Kidney (tissue), 14 donors: ENCODE measurements around the gene MOXD1. TPM values are rescaled to one million over a fixed set of nuclear protein-coding genes. Genes with fewer than 3 reads are reported as not detected.

Experiments
- DNase-seq, 5 donors: peaks; one replicate each; pipeline ENCODE4 v3.0.0-alpha.2; 2013 to 2020
- FAIRE-seq: peaks from 2 replicates; lab custom pipeline; 2012; peaks lifted over from hg19 to GRCh38; lab: Jason Lieb, UNC
- H3K27ac ChIP-seq, 2 donors: one replicate each; pipeline ENCODE4 v1.7.0; 2013; ENCODE audit warnings: low read depth in 2 of 2, low read length in 2 of 2, inconsistent platforms in 1 of 2
- H3K27me3 ChIP-seq: one replicate; pipeline ENCODE4 v1.7.1; 2013; ENCODE audit warnings: low read length, inconsistent platforms; ENCODE audit not compliant: control insufficient read depth, insufficient read depth
- H3K36me3 ChIP-seq, 3 donors: one replicate each; pipeline versions ENCODE4 v1.7.0 to v1.7.1; 2013; ENCODE audit warnings: low read length in 3 of 3, control low read depth in 1 of 3, inconsistent platforms in 1 of 3; ENCODE audit not compliant: insufficient read depth in 3 of 3, control insufficient read depth in 2 of 3
- H3K4me1 ChIP-seq, 3 donors: one replicate each; pipeline versions ENCODE4 v1.7.0 to v1.7.1; 2013; ENCODE audit warnings: low read length in 3 of 3, inconsistent platforms in 1 of 3, low read depth in 1 of 3; ENCODE audit not compliant: control insufficient read depth in 2 of 3, insufficient read depth in 2 of 3
- H3K4me3 ChIP-seq, 3 donors: one replicate each; pipeline versions ENCODE4 v1.7.0 to v1.8.1; 2013; ENCODE audit warnings: low read length in 3 of 3, control low read depth in 1 of 3, inconsistent platforms in 1 of 3
- H3K9ac ChIP-seq, 3 donors: one replicate each; pipeline versions ENCODE4 v1.7.0 to v1.7.1; 2013; ENCODE audit warnings: low read length in 3 of 3, control low read depth in 1 of 3, inconsistent platforms in 1 of 3
- H3K9me3 ChIP-seq, 3 donors: one replicate each; pipeline versions ENCODE4 v1.7.0 to v1.7.1; 2013; ENCODE audit warnings: low read length in 3 of 3, control low read depth in 1 of 3, inconsistent platforms in 1 of 3; ENCODE audit not compliant: control insufficient read depth in 2 of 3, insufficient read depth in 1 of 3
- CTCF ChIP-seq: IDR thresholded peaks from 3 replicates; pipeline ENCODE4 v1.5.1; 2012; ENCODE audit warnings: mild to moderate bottlenecking, moderate library complexity, borderline replicate concordance; ENCODE audit not compliant: insufficient read depth; ENCODE audit errors: extremely low read depth
- intact Hi-C: fragments of 100-400 bp; cut with DNase I; formaldehyde crosslinking; loops from one replicate; pipeline ENCODE4 v1.11.1; 2022
- polyA plus RNA-seq: library from polyadenylated mRNA; stranded (reverse); fragments of 350-450 nt; fragmentation: Illumina TruSeq; extraction: RNeasy Lipid Tissue Mini Kit (QIAGEN cat#74804); gene quantifications from one replicate; pipeline ENCODE4 v1.2.3, GENCODE V29; 2014; ENCODE audit warnings: low read depth, low replicate concordance; ENCODE audit not compliant: insufficient read depth
- total RNA-seq: library from RNA; stranded (reverse); fragmentation: NEBNext Ultra II Directional; extraction: Animal tissue kit (Norgen Biotek cat#: 25700); gene quantifications from one replicate; pipeline ENCODE4 v1.2.1, GENCODE V29; 2021
- donor health status: control.
- donor health status: control.
- donor health status: control.
- donor health status: control.
- donor health status: control.
- donor health status: DM: yes; HTN: yes; CAD: no.
- donor health status: Normal renal cell carcinoma (clear cell type).

Gene MOXD1
- total and polyA plus RNA-seq, 2 donors from 2014 or later = 11.6 to 35.9 TPM

GRCh38 chr6:132412656-132413498, 11.6 kb upstream of the MOXD1 start:
- peaks cover 0 to 5% (median 0%) of the 10 kb centered on the region in 3 donors for H3K9me3 ChIP-seq
- DNase-seq (no peak), FAIRE-seq (no peak)
- no peaks in the 10 kb centered on the region for H3K4me1 ChIP-seq
- intact Hi-C loops = no loop called here
- H3K27me3 ChIP-seq = no peaks in the 10 kb centered on the region
- no peak for TF ChIP-seq CTCF
- no peak overlapping the region for H3K9ac ChIP-seq
- no peak overlapping the region for H3K27ac ChIP-seq
- no peak overlapping the region for H3K4me3 ChIP-seq
- H3K36me3 ChIP-seq = no peaks in the 10 kb centered on the region

- no peak for FAIRE-seq
- Histone ChIP-seq H3K36me3 (no peaks in the 10 kb centered on the region), H3K9me3 (no peaks in the 10 kb centered on the region), H3K4me1 (no peaks in the 10 kb centered on the region), H3K4me3 (no peak overlapping the region), H3K9ac (no peak overlapping the region), H3K27me3 (no peaks in the 10 kb centered on the region), H3K27ac (no peak overlapping the region)
- DNase-seq = no peak
- intact Hi-C loops = no loop called here
- TF ChIP-seq CTCF = no peak
Observed at GRCh38 chr6:132411296-132411695, 10.0 kb upstream of the MOXD1 start.

- intact Hi-C loops = no loop called here
- DNase-seq (no peak), FAIRE-seq (no peak)
- no peak overlapping the region for H3K9ac ChIP-seq
- H3K4me1 ChIP-seq = no peaks in the 10 kb centered on the region
- H3K9me3 ChIP-seq = no peaks in the 10 kb centered on the region
- H3K27ac ChIP-seq = no peak overlapping the region
- H3K4me3 ChIP-seq = no peak overlapping the region
- no peaks in the 10 kb centered on the region for H3K36me3 ChIP-seq
- TF ChIP-seq CTCF = no peak
- no peaks in the 10 kb centered on the region for H3K27me3 ChIP-seq
Observed at GRCh38 chr6:132410830-132411229, 9.6 kb upstream of the MOXD1 start.
